ENCODE measurements around the gene RASAL3.

RASAL3 gene

DNA sequence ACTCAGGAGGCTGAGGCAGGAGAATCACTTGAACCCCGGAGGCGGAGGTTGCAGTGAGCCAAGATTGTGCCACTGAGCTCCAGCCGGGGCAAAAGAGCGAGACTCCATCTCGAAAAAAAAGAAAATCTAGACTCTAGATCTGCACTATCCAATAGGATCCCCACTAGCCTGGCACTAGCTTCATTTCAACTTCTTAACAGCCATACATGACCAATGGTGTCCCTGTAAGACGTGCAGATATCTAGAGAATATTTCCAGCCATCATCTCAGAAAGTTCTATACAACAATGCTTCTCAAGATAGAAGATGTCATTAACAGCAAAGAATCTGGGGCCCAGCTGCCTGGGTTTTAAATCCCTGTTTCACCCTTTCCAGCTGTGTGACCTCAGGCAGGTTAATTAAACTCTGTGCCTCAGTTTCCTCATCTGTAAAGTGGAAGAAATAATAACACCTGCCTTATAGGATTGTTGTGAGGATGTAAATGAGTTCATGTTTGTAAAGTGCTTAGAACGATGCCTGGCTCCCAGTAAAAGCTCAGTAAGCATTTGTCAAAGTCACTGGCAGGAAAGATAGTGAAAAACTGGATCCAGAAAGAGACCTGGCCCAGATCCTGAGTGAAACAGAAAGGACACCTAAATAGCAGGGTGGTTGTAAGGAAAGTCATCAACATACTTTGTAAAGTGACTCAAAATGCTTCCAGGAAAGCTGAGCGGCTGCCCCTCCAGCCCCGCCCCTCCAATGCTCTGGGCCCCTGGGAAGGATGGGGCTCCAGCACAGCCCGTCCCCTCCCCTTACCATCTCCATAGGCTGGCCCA, 28.1 kb downstream of the RASAL3 start:
- DNase-seq (ENCODE audit: low read depth in 2 of 2), result no peak

DNA sequence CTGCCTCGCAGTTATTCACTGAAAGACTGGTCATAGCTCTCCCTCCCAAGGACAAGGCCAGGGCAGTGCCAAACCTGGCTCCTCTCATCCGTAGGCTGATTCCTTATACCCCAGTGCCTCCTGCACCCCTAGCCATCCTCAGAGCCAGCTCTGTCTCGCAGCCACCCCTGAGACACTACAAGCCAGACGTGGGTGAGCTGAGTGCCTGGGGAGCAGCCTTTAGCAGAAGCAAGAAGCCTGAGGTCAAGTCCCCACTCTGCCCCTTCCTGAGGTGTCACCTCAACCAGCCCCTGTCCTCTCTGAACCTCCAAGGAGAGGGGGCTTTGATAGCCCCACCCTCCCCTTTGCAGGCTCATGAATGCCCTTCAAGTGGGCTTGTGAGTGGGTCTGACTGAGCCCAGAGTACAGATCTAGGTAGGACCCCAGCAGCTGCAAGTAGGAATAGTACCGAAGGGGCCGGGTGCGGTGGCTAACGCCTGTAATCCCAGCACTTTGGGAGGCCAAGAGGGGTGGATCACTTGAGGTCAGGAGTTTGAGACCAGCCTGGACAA, 30.8 kb downstream of the RASAL3 start:
- DNase-seq (ENCODE audit: low read depth in 2 of 2), result no peak

DNA sequence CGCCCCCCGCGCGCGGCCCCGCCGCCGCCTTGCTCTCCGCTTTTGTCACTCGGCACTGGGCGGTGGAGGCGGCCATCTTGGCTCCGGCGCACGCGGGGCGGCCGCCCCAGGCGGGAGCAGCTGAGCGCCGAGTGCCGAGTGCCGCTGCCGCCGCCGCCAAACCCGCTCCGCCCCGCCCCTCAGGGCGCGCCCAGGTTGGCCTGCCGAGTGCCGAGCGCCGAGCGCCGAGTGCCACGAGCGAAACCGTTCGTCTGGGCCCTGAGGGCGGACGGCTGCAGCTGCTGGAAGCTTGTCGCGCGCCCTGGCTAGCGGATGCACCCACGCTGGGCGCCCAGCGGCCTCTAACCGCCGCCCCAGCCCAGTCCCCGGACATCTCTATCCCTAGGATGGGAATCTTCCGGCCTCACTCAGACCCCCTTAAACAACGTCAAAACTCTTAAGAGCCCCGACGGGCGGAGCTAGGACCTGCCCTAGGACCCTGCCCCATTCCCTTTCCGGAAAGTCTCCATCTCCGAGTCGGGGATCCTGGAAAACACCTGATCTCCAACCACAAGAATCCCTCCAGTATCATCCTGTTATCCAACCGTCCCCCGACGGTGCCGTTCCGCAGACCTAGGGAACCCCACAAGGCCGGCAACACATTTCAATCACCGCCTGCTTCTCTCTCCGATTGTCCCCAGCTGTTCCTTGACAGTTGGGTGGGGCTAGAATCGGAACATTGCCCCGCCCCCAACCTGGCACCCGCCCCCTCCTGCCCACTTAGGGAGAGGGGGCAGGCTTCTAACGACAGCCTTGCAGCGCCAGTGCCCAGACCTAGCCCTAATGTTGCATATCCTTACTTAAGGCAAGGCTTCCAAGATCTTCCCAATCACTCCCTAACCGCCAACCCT, 31.5 kb downstream of the RASAL3 start:
- peak; percentile 71 to 72 for DNase-seq (ENCODE audit: low read depth in 2 of 2)

DNA sequence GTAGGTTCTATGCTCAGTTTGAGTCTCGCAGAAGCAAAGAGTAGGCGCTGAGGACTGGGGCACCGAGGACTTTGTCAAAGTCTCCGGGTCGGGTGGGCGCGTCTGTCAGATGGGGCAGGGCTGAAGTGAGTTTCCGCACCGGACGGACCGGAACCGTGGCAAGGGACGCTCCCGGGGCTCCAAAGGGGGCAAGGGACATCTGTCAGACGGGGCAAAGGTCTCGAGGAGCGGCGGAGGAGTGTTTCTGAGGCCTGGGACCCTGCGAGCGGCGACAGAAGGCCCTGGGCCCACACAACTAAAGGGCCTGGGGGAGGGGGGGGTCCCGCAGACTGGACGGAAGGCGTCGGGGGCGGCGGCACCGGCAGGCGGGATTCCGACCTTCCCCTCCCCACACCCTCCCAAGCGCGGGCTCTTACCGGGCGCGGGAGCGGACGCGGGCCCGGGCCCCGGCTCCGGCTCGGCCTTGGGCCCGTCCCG, 32.3 kb downstream of the RASAL3 start:
- no peak for DNase-seq (ENCODE audit: low read depth in 2 of 2)

DNA sequence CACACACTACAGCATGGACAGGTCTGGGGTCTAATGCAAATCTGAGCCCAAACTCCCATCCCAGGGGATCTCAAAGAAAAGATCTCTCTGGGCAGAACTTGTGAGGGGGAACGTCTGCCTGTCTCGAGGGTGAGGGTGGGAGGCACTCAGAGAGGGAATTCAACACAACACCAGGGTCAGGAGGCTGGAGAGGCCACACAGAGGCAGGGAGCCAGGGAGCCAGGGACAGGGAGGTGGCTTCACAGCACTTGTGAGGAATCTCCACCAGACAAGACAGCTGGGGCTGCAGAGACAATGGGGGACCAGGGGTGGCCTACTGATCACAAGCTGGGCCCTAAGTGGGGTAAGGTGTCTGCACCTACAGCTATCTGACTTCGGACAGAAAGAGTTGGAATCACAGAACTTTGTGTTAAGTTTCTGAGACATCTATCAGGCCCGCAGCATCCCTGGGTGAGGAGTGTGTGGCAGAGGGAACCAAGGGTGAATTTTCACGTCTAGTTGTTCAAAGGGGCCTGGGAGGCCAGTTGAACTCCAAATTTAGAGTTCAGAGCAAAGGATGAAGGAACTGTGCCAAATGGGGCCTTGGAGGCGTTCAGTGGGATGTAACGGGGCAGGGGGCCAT, 32.8 kb downstream of the RASAL3 start:
- no peak for DNase-seq (ENCODE audit: low read depth in 2 of 2)

DNA sequence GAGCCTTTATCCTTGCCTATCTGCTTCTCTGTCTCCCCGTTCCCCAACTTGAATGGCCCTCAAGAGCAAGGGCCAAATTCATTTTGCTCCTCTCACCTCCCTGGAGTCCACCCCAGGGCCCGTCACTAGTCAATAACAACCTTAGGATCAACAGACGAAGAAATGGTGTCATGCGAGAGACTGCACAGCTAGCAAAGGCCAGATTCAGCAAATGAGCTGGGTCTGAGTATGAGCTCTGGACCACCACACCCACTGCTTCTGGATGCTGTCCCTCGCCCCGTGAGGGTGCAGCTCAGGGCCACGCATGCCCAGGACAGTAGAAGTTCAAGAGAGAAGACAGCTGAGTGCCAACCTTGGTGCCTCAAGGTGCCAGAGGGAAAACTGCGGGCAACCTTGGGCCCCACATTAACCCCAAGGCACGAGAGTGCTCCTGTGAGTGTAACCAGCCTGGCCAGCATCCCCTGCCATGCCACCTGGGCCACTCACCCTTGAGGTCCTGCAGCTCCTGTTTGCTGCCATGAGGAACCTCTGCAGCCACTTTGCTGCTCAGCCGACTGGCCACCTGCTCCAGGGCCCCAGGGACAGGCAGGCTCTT, 33.7 kb downstream of the RASAL3 start:
- DNase-seq (ENCODE audit: low read depth in 2 of 2), result no peak

DNA sequence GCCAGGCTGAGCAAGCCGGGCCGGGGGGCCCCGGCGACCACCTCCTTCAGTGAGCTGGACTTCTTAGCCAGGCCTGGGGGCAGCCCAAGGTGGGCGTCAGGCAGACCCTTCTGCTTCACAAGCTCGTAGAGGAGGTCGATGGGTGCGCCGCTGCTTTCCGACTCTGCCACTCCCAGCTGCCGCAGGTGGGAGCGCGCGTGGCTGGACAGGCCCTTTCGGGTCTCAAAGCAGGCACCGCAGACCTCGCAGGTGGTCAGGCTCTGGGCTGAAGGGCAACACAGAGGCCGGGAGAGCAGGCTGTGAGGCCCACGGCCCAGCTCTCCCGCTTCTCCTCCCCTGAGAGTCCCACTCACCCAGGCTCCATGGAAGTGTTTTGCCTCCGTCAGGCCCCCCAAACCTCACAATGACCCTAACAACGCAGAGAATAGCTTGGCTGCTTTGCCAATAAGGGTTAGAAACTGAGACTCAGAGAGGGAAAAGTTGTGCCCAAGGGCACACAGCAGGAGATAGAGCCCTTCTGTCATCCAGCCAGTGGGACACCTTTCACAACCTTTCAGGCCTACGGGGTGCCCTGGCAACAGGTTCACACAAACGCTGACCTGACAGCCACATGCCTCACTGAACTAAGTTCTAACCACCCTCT, 34.4 kb downstream of the RASAL3 start:
- no peak for DNase-seq (ENCODE audit: low read depth in 2 of 2)

DNA sequence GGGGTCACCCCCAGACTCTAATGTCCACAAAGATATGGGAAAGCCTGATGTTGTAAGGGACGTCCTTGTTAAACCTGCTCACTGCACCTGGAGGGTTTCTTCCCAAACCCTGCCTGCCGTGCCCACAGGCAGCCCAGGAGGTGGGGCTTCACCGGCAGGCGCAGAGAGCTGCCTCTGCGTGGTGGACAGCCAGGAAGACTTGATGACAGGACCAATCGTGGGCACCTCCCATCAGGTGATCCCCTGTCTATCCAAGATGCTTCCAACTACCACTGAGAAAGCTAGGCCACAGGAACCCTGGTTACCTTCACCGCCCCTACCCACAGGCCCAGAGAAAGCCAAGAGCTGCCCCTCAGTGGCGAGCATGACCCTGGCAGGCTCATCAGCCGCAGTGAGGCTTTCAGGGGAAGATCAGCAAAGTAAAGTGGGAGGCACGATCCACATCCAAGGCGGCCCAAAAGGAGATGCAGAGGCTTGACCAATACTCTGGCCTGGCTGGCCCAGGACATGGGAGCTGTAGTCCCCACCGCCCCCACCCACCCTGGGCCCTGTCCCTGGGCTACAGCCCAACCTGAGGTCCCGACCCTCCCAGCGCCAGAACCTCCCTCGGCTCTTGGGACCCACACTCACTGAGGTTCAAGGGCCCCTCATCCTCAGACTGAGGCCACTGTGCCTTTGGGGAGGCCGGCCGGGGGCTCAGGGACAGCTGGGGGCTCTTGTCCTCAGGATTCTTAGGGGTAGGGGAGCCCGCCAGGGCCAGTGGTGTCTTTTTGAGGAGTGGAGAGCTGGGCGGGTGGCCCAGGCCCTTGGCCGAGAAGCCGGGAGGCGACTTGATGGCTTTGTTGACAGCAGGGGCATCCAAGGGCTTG, 35.2 kb downstream of the RASAL3 start:
- DNase-seq (ENCODE audit: low read depth in 2 of 2), result no peak

DNA sequence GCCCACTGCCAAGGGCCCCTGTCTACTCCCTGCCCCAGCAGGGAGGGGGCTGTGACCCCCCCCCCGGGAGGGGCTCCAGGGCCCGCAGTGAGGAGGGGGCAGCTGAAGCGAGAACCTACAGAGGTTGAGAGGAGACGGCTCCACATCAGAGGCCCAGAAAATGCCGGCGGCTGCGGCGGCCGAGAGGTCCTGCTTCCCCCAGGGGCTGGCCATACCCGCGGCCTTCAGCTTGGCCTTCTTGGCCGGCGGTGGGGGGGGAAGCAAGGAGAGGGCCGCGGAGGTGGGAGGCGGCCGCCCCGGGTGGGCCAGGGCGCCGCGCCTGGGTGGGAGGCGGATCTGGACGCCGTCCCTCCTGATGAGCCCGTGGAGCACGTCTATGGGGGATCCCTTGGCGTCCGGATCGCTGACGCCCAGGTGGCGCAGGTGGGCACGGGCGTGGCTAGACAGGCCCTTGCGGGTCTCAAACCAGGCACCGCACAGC, 36.3 kb downstream of the RASAL3 start:
- DNase-seq (ENCODE audit: low read depth in 2 of 2), result no peak

DNA sequence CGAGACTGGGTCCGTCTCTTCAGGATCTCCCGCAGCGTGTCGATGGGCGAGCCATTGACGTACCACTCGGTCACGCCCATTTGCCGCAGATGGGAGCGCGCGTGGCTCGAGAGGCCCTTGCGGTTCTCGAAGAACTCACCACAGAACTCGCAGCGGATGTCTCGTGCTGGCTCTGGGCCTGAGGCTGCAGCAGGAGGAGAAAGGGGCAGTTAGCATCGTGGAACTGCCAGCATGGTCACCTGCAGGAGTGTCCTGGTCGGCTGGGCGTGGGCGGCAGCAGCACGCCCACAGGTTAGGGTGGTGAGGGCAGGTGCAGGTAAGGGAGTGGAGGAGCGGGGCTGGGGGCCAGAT, 37.0 kb downstream of the RASAL3 start:
- DNase-seq (ENCODE audit: low read depth in 2 of 2), result no peak

DNA sequence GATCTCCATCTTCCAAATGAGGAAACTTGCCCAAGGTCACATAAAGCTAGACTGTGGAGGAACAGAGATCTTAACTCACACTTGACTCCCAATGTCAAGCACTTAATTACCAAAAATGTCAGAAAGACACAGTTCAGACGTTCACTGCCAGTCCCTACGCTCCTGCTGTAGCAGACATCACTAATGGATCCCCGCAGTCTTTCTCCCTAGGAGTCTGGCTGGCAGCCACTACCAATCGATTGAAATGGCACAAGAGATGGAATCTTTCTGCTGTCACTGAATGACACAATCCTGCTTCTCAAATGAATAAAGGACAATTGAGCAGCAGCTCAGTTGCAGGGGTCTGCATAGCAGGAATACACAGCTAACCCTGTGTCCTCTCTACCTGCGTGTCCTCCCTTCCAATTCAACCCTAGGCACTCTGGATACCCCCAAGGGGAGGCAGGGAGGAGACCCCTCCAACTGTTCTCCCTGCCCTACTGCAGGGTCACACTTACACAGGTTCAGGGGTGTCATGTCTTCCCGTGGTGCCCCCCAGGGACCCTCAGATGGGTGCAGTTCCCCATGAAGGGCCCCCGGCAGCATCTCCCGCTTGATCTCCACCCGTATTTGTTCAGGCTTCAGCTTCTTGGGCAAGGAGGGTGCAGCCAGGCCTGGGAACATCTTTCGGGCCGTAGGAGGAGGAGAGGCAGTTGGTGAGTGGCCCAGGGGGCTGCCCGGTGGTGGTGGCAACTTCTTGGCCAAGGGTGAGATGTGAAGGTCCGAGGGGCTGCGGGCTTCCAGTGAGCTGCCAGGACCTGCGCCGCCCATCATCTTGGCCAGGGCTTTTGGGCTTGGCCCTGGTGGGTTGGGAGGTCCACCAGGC, 37.6 kb downstream of the RASAL3 start:
- DNase-seq (ENCODE audit: low read depth in 2 of 2), result no peak

DNA sequence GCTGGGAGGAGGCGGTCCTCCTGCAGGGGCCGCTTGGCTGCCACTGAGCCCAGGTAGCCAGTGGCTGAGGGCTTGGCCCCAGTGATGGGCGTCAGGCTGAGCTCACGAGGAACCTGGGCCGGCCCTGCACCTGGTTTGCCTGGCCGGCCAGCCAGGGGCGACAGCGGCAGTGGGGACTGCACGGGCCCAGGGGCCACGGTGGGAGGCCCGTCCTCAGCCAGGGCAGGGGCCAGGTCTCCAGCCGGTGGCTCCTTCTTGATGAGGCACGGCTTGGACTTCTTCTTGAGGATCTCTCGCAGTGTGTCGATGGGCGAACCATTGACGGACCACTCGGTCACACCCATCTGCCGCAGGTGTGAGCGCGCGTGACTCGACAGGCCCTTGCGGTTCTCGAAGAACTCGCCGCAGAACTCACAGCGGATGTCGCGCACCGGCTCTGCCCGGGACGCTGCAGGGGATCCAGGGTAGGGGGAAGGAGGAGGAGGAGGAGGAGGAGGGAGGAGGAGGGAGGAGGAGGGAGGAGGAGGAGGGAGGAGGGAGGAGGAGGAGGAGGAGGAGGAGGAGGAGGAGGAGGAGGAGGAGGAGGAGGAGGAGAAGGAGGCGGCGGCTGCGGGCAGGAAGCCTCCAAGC, 38.9 kb downstream of the RASAL3 start:
- DNase-seq (ENCODE audit: low read depth in 2 of 2), result no peak

DNA sequence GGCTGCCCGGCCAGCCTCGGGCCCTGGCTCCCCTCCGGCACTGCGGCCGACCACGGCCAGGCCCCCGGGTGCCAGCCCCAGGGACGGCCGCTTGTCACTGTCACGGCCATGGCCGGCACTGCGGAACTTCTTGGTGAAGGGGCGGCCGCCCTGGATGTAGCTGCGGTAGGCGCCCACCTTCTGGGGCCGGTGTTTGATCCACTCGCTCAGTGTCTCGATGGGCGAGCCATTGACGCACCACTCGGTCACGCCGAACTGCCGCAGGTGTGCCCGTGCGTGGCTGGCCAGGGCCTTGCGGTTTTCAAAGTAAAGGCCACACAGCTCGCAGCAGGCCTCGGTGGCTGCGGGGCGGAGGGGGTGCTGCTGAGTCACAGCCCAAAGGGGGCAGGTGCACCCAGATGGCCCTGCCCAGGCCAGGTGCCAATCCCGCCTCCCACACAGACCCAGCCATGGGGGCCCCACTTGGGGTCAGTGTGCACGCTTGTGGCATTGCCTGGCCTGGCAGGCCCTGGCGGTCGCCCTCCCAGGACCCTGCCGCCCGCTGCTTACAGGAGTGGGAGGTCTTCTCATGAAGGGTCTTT, 39.6 kb downstream of the RASAL3 start:
- no peak for DNase-seq (ENCODE audit: low read depth in 2 of 2)

DNA sequence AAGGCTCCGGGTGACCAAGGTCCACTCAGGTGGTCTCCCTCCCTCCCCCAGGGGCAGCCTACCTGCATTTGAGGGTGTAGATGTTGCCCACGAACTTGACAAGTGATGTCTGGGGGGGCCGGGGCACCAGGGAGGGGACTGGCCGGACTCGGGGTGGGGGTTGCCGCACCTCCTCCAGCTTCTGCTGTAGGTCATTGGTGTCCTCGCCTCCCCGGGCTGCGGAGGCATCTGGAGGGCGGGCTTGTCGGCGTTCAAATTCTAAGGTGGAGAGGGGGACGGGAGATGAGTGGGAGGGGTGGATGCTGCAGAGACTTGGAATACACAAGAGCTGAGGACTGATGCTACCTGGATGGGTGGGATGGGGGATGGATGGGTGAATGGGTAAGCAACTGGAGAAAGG, 40.2 kb downstream of the RASAL3 start:
- no peak for DNase-seq (ENCODE audit: low read depth in 2 of 2)

DNA sequence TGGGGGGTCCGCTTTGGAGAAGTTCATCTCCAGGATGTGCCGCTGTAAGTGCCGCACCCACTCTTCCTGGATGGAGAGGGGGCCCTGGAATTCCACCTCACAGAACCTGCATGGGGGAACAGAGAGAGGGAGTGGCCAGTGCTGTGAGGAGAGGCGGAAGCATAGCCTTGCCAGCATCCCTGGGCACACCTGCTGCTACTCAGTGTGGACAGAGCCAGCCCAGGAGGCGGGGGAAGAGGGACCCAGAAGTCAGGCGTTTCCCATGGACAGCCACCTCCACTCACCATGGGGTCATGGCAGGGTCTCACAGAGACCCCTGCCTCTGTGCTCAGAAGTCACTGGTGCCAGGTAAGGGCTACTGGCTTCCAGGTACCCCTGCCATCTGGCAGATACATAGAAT, 41.2 kb downstream of the RASAL3 start:
- DNase-seq (ENCODE audit: low read depth in 2 of 2), result no peak

DNA sequence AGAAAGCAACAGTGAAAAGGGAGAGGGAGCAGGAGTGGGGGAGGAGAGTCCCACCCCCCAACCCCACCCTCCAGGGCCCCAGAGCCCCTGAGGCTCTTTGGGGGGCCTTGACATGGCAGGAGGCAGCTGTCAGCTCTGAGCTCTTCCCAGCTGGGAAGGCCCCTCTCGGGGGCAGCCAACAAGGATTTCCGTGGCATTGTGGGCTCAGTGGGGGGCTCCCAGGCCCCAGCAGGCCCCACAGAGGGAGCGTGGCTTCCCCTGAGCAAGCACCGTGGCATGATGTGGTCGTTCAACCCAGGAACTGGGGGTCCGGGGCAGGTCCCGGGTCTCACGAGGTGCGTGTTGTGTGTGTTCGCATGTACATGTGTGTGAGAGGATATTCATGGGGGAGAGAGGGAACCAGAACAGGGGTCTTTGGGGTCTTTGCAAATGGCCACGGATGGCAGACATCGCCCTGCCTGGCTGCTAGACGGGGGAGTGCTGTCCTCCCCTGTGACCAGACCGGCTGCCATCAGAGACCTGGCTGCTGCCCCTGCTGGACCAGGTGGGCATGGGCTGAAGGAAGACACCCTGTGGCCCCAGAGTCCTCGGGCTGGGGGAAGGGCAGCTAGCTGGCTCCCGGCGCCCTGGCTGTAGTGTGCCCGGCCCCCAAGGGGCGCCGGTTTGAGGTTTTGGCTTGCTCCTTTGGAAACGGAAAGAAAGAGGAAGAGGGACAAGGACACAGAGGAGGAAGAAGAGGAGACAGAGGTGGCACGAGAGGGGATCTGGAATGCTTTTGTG, 41.9 kb downstream of the RASAL3 start:
- no peak for DNase-seq (ENCODE audit: low read depth in 2 of 2)

DNA sequence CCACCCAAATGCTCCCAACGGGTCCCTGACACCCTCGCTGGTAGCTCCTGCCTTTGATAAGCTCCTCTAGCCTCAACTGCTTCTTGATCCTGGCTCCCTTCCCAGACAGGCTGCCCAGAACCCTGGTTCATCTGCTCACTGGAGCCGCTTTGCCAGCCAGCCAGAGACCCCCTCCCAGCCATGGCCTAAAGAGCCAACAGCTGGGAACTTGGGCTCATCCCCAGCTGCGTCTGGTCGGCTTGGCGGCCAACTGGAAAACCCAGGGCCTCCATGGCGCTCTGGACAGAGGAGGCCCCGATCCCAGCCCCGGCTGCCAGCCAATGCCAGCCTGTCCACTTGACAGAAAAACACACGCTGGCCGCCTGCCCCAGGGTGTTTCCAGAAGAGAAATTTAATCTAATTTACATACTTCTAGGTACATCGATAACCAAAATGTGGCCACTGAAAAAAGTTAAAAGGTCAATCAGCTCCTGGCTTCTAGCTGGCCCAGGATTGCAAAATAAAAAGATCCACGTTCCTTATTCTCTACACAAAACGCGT, 42.6 kb downstream of the RASAL3 start:
- DNase-seq (ENCODE audit: low read depth in 2 of 2), result no peak
